ENCODE data around the gene SOWAHA.

DNA sequence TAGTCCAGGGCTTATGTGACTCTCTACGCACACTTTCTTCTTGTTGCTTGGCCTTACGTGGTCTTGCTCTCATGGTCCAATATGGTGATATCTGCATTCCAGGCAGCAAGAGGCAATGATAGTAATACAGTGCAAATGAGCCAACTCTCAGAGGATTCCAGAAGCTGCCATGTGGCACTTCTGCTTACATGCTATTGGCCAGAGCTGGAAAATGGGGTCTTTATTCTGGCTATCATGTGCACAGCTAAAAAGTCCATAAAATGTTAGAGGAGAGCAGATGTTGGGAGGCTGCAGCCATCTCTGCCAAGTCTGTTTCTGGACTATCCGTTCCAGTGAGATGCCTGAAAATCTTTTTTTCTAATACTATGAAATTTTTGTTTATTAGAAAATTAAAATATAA is 33.1 kb upstream of the SOWAHA start:
- TF ChIP-seq, protein P1, sequence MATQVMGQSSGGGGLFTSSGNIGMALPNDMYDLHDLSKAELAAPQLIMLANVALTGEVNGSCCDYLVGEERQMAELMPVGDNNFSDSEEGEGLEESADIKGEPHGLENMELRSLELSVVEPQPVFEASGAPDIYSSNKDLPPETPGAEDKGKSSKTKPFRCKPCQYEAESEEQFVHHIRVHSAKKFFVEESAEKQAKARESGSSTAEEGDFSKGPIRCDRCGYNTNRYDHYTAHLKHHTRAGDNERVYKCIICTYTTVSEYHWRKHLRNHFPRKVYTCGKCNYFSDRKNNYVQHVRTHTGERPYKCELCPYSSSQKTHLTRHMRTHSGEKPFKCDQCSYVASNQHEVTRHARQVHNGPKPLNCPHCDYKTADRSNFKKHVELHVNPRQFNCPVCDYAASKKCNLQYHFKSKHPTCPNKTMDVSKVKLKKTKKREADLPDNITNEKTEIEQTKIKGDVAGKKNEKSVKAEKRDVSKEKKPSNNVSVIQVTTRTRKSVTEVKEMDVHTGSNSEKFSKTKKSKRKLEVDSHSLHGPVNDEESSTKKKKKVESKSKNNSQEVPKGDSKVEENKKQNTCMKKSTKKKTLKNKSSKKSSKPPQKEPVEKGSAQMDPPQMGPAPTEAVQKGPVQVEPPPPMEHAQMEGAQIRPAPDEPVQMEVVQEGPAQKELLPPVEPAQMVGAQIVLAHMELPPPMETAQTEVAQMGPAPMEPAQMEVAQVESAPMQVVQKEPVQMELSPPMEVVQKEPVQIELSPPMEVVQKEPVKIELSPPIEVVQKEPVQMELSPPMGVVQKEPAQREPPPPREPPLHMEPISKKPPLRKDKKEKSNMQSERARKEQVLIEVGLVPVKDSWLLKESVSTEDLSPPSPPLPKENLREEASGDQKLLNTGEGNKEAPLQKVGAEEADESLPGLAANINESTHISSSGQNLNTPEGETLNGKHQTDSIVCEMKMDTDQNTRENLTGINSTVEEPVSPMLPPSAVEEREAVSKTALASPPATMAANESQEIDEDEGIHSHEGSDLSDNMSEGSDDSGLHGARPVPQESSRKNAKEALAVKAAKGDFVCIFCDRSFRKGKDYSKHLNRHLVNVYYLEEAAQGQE (IDR thresholded peaks at IDR 0.05; ENCODE audit: borderline replicate concordance): no peak
- TF ChIP-seq EP300 (conservative IDR thresholded peaks at IDR 0.05; ENCODE audit: poor library complexity, severe bottlenecking): no peak

Measured in neural cell (in vitro differentiated cells).